HCT116 (cell line): ENCODE results near the gene EIF3K. TPM values are rescaled to one million over a fixed set of nuclear protein-coding genes. Genes with fewer than 3 reads are reported as not detected.
A peak's percentile ranks its signal among the peaks of the same experiment; 100 is the strongest.

Experiments used
- ATAC-seq: fragments of 200-7000 bp; cut with Tn5 transposase; 2 replicates; pipeline ENCODE4 v1.9.1; 2020; ENCODE audit warnings: mild to moderate bottlenecking, moderate library complexity
- Bru-seq: library from RNA; stranded (reverse); fragments of 400-500 nt; gene quantifications from one replicate; lab custom pipeline; 2021; lab: Mats Ljungman, UMichigan
- BruChase-seq, 2 experiments: library from RNA; stranded (reverse); fragments of 400-500 nt; gene quantifications; one replicate each; lab custom pipeline; 2021; lab: Mats Ljungman, UMichigan
- BruUV-seq: library from RNA; stranded (reverse); fragments of 400-500 nt; replicated peaks from 2 replicates; lab custom pipeline; 2021; lab: Mats Ljungman, UMichigan
- CTCF ChIA-PET: fragments of 300-600 bp; sonication (Branson Sonifier 250); formaldehyde crosslinking; loops from one replicate; lab custom pipeline; 2021; ENCODE audit warnings: antibody characterized with exemption; lab: Charles Lee
- POLR2A ChIA-PET: fragments of 300-600, 350-600 bp; sonication (Branson Sonifier 250); formaldehyde crosslinking; loops from one replicate; lab custom pipeline; 2021; ENCODE audit warnings: antibody characterized with exemption; lab: Charles Lee
- RAD21 ChIA-PET, 2 experiments: fragments of 300-600 bp; sonication (Branson Sonifier 250); formaldehyde crosslinking; loops; one replicate each; lab custom pipeline; 2023; ENCODE audit warnings: low total read pairs in 2 of 2; ENCODE audit not compliant: uncharacterized antibody in 2 of 2, unreplicated experiment in 2 of 2, low non-redundant PET in 1 of 2; lab: Charles Lee
- DNase-seq: peaks from one replicate; pipeline ENCODE4 v3.0.0-alpha.2; 2010; ENCODE audit warnings: low read depth, low spot score
- H2AFZ ChIP-seq: fragments of 200-600 bp; shearing (Covaris generic), sonication (generic); 2 replicates; pipeline ENCODE4 v1.6.1; 2017; ENCODE audit warnings: low read depth, mixed run types, mixed read lengths, antibody characterized with exemption, low read length; ENCODE audit not compliant: poor library complexity, severe bottlenecking
- H3K27ac ChIP-seq: 2 replicates; pipeline ENCODE4 v1.5.1; 2012; ENCODE audit warnings: low read depth, low read length
- H3K27me3 ChIP-seq: fragments of 200-600 bp; sonication (generic); 2 replicates; pipeline ENCODE4 v1.6.1; 2016; ENCODE audit warnings: mixed run types, low read length, mixed read lengths; ENCODE audit not compliant: insufficient read depth
- H3K36me3 ChIP-seq, 2 experiments: fragments of 200-500 bp in 1 of 2; fragments of 200-600 bp in 1 of 2; sonication (Bioruptor generic) in 1 of 2; sonication (generic) in 1 of 2; 2 replicates each; pipeline versions ENCODE4 v1.5.1 to v1.6.1; 2014 to 2016; ENCODE audit warnings: low read length in 2 of 2, inconsistent platforms in 1 of 2, mixed read lengths in 1 of 2, mixed run types in 1 of 2; ENCODE audit not compliant: insufficient read depth in 2 of 2, control insufficient read depth in 1 of 2
- H3K4me1 ChIP-seq, 2 experiments: fragments of 200-600 bp in 1 of 2; sonication (generic) in 1 of 2; 2 replicates each; pipeline versions ENCODE4 v1.5.1 to v1.6.1; 2012 to 2017; ENCODE audit warnings: low read length in 2 of 2, inconsistent platforms in 1 of 2, mild to moderate bottlenecking in 1 of 2, mixed read lengths in 1 of 2, mixed run types in 1 of 2, moderate library complexity in 1 of 2; ENCODE audit not compliant: insufficient read depth in 2 of 2, control insufficient read depth in 1 of 2
- H3K4me2 ChIP-seq: fragments of 200-600 bp; sonication (generic); 2 replicates; pipeline ENCODE4 v1.6.1; 2017; ENCODE audit warnings: mixed run types, low read length, mixed read lengths
- H3K4me3 ChIP-seq, 2 experiments: fragments of 200-600 bp in 1 of 2; sonication (generic) in 1 of 2; replicated peaks in 1 of 2; 2 replicates each; pipeline ENCODE4 v1.5.1; 2011 to 2016; ENCODE audit warnings: low read length in 2 of 2, control low read depth in 1 of 2, low read depth in 1 of 2, mild to moderate bottlenecking in 1 of 2, mixed read lengths in 1 of 2, mixed run types in 1 of 2
- H3K79me2 ChIP-seq: fragments of 200-600 bp; sonication (generic); 2 replicates; pipeline ENCODE4 v1.6.1; 2017; ENCODE audit warnings: mild to moderate bottlenecking, mixed run types, low read length, moderate library complexity, mixed read lengths; ENCODE audit not compliant: insufficient read depth
- H3K9ac ChIP-seq: fragments of 200-600 bp; sonication (generic); 2 replicates; pipeline ENCODE4 v1.6.1; 2016; ENCODE audit warnings: low read length, mixed read lengths
- H3K9me2 ChIP-seq: fragments of 200-600 bp; sonication (generic), shearing (Covaris generic); 2 replicates; pipeline ENCODE4 v1.6.1; 2017; ENCODE audit warnings: mixed run types, mild to moderate bottlenecking, moderate library complexity; ENCODE audit not compliant: insufficient read depth
- H3K9me3 ChIP-seq, 2 experiments: fragments of 200-500 bp in 1 of 2; fragments of 200-600 bp in 1 of 2; sonication (Bioruptor generic) in 1 of 2; sonication (generic) in 1 of 2; 2 replicates each; pipeline ENCODE4 v1.6.1; 2014 to 2017; ENCODE audit warnings: low read length in 2 of 2, mixed read lengths in 2 of 2, inconsistent platforms in 1 of 2, low read depth in 1 of 2, mild to moderate bottlenecking in 1 of 2, mixed run types in 1 of 2, moderate library complexity in 1 of 2; ENCODE audit not compliant: control insufficient read depth in 1 of 2, insufficient read depth in 1 of 2
- H4K20me1 ChIP-seq: fragments of 200-600 bp; sonication (generic), shearing (Covaris generic); 2 replicates; pipeline ENCODE4 v1.6.1; 2017; ENCODE audit warnings: mixed run types, mild to moderate bottlenecking, moderate library complexity; ENCODE audit not compliant: insufficient read depth
- CBX3 ChIP-seq: IDR thresholded peaks from 2 replicates; pipeline ENCODE4 v1.6.1; 2012; ENCODE audit warnings: low read depth
- EGR1 ChIP-seq: IDR thresholded peaks from 2 replicates; pipeline ENCODE4 v1.6.1; 2012; ENCODE audit warnings: low read depth
- ELF1 ChIP-seq: IDR thresholded peaks from 2 replicates; pipeline ENCODE4 v1.6.1; 2012; ENCODE audit warnings: low read depth, borderline replicate concordance
- EZH2phosphoT487 ChIP-seq: fragments of 200-600 bp; IDR thresholded peaks from 2 replicates; pipeline ENCODE4 v1.6.1; 2018; ENCODE audit warnings: antibody characterized with exemption, borderline replicate concordance
- JUND ChIP-seq: IDR thresholded peaks from 2 replicates; pipeline ENCODE4 v1.6.1; 2012
- MAX ChIP-seq: IDR thresholded peaks from 2 replicates; pipeline ENCODE4 v1.6.1; 2012
- POLR2A ChIP-seq: IDR thresholded peaks from 2 replicates; pipeline ENCODE4 v1.7.0; 2011; ENCODE audit warnings: borderline replicate concordance; ENCODE audit not compliant: insufficient read depth, insufficient read length; ENCODE audit errors: extremely low read depth
- POLR2AphosphoS5 ChIP-seq: IDR thresholded peaks from 2 replicates; pipeline ENCODE4 v1.6.1; 2011; ENCODE audit warnings: mild to moderate bottlenecking, low read depth, low read length, moderate library complexity
- SIN3A ChIP-seq: IDR thresholded peaks from 2 replicates; pipeline ENCODE4 v1.6.1; 2012; ENCODE audit warnings: low read depth
- SP1 ChIP-seq: IDR thresholded peaks from 2 replicates; pipeline ENCODE4 v1.6.1; 2012; ENCODE audit warnings: low read depth
- TCF7L2 ChIP-seq: IDR thresholded peaks from 2 replicates; pipeline ENCODE4 v1.7.0; 2011; ENCODE audit warnings: borderline replicate concordance, inconsistent platforms; ENCODE audit not compliant: insufficient read depth, insufficient read length; ENCODE audit errors: extremely low read depth
- ZFX ChIP-seq: fragments of 450-650 bp; IDR thresholded peaks from 2 replicates; pipeline ENCODE4 v1.6.1; 2017
- ZNF274 ChIP-seq: fragments of 200-500 bp; sonication (Bioruptor generic); IDR thresholded peaks from 2 replicates; pipeline ENCODE4 v1.6.1; 2014; ENCODE audit warnings: mild to moderate bottlenecking, low read depth, low read length, inconsistent platforms
- intact Hi-C: fragments of 100-400 bp; cut with micrococcal nuclease; formaldehyde crosslinking; loops from 2 replicates; pipeline ENCODE4 v1.10.0; 2022
- long read RNA-seq: library from polyadenylated mRNA; unstranded; transcript quantifications from one replicate; pipeline ENCODE4 v2.0.0, GENCODE V29; 2021; ENCODE audit not compliant: unreplicated experiment
- polyA plus RNA-seq: library from polyadenylated mRNA; unstranded; fragments of >200 nt; gene quantifications from 2 replicates; pipeline ENCODE4 v1.2.1, GENCODE V29; 2012; ENCODE audit warnings: missing spikeins
- total RNA-seq: library from RNA; stranded (reverse); gene quantifications from one replicate; pipeline ENCODE4 v1.2.1, GENCODE V29; 2021; ENCODE audit not compliant: unreplicated experiment

EIF3K gene
- total RNA-seq (313 TPM), Bru-seq, nascent RNA (percentile 85 among the genes with signal in this experiment), BruChase-seq, experiment 1, labeled RNA remaining after a 6-hour chase (percentile 84 among the genes with signal in this experiment), BruChase-seq, experiment 2, labeled RNA remaining after a 2-hour chase (percentile 85 among the genes with signal in this experiment)
- polyA plus RNA-seq, result 474 and 485 TPM in 2 replicates
- long read RNA-seq, transcript EIF3K-201 (8 exons, 864 nt), result major isoform, 85 of 252 reads
- long read RNA-seq, transcript EIF3K-211 (7 exons, 670 nt), result minor isoform, 6 of 252 reads
- long read RNA-seq, partial matches to known transcripts, result 134 of 252 reads
- long read RNA-seq, other reads (novel, unspliced or antisense), result 19 of 252 reads

GRCh38 chr19:38618590-38619360 lies at the start of gene EIF3K:
Gene EIF3K, plus strand, starts transcription at chr19:38619188. Its CDS starts 81 bp downstream, at chr19:38619269.
- Histone ChIP-seq H3K4me2 (peak within 1 kb of the TSS; percentile 100), H3K27ac (peak within 1 kb of the TSS; percentile 76), H3K9me3 (no peaks in the 10 kb centered on the region), H3K9me2 (no peaks in the 10 kb centered on the region), H3K4me1 (peaks cover 7 to 24% of the 10 kb centered on the region in 2 experiments), H3K79me2 (peaks cover 36% of the 10 kb centered on the region), H3K27me3 (no peaks in the 10 kb centered on the region), H3K4me3 (peak within 1 kb of the TSS; percentile 98 to 99), H2AFZ (no peak within 1 kb of the TSS), H3K36me3 (peaks cover 19 to 24% of the 10 kb centered on the region in 2 experiments; a peak in 3 of 4 replicates), H3K9ac (peak within 1 kb of the TSS; percentile 95), H4K20me1 (no peaks in the 10 kb centered on the region)
- POLR2A ChIA-PET, result interaction anchor here (0.8 to 1.6 kb wide), 9 partner anchors 10 to 230 kb away, joined by 3 to 8 read pairs (median 4); partner anchors contain the start of genes ACTN4 and FAM98C
- DNase-seq, result peak; percentile 97
- no peak for TF ChIP-seq TCF7L2
- no peak for TF ChIP-seq ZNF274
- no peak for TF ChIP-seq CBX3
- peak; percentile 67; the same call in 1 of the 2 replicates for TF ChIP-seq ZFX
- TF ChIP-seq POLR2AphosphoS5, result peak; percentile 87
- peak; percentile 71 for TF ChIP-seq POLR2A
- 0 out of 2 replicates have a peak, but pooled peaks have one; percentile 33 for TF ChIP-seq SP1
- no peak for TF ChIP-seq JUND
- 0 out of 2 replicates have a peak, but pooled peaks have one; percentile 26 for TF ChIP-seq EGR1
- TF ChIP-seq ELF1, result no peak; the same call in 1 of the 2 replicates
- peak; percentile 80; the same call in 1 of the 2 replicates for TF ChIP-seq SIN3A
- peak; percentile 95 for TF ChIP-seq MAX
- no peak for TF ChIP-seq EZH2phosphoT487
- peak; percentile 91 for ATAC-seq
- CTCF ChIA-PET, result interaction anchor here (1.2 to 2.3 kb wide), 4 partner anchors 15 to 216 kb away, joined by 4 to 21 read pairs (median 6); partner anchors contain the start of gene FAM98C
- intact Hi-C loops, result no loop called here
- RAD21 ChIA-PET, result interaction anchor here (0.5 to 1.1 kb wide), 3 partner anchors 8 to 211 kb away, joined by 3 to 7 read pairs (median 3); no protein-coding TSS in a partner anchor
- no TSS peak for BruUV-seq
